NCI-H69 (cell line): ENCODE data around the gene SKA2.
"Not testable (repeated sequence)": the region's sequence is repeated elsewhere in the genome, so short reads cannot be mapped to it uniquely, and the experiment has no call there.

Experiments used
- DNase-seq: peaks from one replicate; lab custom pipeline; 2025; lab: John Stamatoyannopoulos, UW

The SKA2 gene

GRCh38 chr17:59097876-59098275, 57.1 kb downstream of the SKA2 start:
- no peak for DNase-seq

GRCh38 chr17:59094861-59095530, 60.0 kb downstream of the SKA2 start:
- DNase-seq, result no peak

- DNase-seq, result no peak
Measured at GRCh38 chr17:59093702-59094231, 61.2 kb downstream of the SKA2 start.

GRCh38 chr17:59093145-59093701, 61.8 kb downstream of the SKA2 start:
- DNase-seq, result no peak

- DNase-seq, result not testable (repeated sequence)
Measured at GRCh38 chr17:59090593-59090992, 64.4 kb downstream of the SKA2 start.

- no peak for DNase-seq
Measured at GRCh38 chr17:59084154-59084553, 70.8 kb downstream of the SKA2 start.

GRCh38 chr17:59074494-59074893, 80.5 kb downstream of the SKA2 start:
- DNase-seq, result no peak

GRCh38 chr17:59073972-59074371, 81.0 kb downstream of the SKA2 start:
- DNase-seq, result no peak

- no peak for DNase-seq
Measured at GRCh38 chr17:59069856-59070255, 85.1 kb downstream of the SKA2 start.

- DNase-seq, result no peak
Measured at GRCh38 chr17:59067756-59068155, 87.2 kb downstream of the SKA2 start.

GRCh38 chr17:59067340-59067739, 87.6 kb downstream of the SKA2 start:
- DNase-seq, result no peak

GRCh38 chr17:59062509-59062908, 92.5 kb downstream of the SKA2 start:
- no peak for DNase-seq
